NCI-H510A treated with DMSO at 0.1 percent for 48 hours (cell line): Measurements from ENCODE around the gene ATXN7L1.

ENCODE experiments used
- DNase-seq: peaks from one replicate; lab custom pipeline; 2025; lab: John Stamatoyannopoulos, UW

Gene ATXN7L1

DNA sequence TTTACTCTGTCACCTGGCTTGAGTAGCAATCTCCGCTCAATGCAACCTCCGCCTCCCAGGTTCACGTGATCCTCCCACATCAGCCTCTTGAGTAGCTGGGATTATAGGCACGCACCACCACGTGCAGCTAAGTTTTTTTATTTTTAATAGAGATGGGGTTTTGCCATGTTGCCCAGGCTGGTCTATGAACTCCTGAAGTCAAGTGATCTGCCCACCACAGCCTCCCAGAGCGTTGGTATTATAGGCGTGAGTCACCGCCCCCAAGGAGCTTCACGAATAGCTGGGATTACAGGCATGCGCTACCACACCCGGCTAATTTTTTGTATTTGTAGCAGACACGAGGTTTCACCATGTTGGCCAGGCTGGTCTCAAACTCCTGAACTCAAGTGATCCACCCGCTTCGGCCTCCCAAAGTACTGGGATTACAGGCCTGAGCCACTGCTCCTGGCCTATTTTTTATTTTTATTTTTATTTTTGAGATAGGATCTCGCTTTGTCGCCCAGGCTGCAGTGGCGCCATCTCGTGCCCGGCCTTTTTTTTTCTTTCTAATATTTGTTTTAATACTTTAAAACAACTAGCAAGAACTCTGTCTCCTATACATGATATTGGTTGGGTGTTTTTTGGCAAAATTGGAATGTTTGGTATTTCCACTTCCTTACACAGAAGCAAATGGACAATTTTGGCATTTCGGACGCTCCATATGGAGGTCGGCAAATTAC lies 296.2 kb downstream of the ATXN7L1 start:
- DNase-seq = no peak

DNA sequence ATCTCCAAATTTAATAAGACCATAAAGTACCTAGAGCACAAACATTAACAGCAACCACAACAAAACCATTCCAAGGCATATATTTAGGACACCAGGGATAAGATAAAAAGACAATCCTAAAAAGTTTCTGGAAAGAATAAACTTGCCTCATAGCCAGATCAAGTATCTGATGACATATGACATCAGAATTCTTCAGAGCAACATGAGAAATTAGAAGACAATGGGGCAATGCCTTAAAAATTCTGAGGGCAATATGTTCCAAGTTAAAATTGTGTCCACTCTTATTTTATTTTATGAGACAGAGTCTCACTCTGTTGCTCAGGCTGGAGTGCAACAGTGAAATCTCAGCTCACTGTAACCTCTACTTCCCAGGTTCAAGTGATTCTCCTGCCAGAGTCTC lies 297.9 kb downstream of the ATXN7L1 start:
- DNase-seq = no peak

DNA sequence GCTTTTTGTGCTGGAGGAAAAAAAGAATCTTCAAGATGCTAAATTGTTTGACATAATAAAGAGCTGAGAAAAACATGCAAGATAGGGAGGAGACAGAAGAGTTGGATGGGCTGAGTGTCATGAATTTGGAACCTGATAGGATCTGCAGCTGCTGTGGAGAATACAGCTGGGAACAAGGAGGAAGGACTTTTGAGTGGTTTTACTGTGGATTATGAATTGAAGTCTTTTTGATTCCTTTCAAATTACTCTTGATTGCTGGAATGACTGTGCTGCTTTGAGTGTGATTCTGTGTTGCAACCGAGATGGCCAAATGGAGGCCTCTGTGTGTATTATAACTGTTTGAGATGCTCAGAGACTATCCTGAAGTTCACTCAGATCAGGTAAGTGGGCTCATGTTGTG lies 299.1 kb downstream of the ATXN7L1 start:
- DNase-seq = no peak

DNA sequence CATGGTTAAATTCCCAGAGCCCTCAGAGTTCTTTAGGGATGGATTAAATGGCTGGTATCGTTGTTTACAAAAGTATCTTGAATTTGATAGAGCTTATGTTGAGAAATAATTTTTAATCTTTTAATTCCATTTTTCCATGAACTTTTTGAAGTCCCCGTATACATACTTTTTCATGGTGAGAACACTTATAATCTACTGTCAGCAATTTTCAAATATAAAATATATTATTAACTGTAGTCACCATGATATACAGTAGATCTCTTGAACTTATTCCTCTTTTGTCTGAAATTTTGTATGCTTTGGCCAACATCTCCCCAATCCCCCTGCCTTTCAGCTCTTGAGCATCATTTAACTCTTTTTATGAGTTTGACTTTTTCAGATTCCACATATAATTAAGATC lies 304.5 kb downstream of the ATXN7L1 start:
- no peak for DNase-seq

GRCh38 chr7:105567821-105568220 lies 308.6 kb downstream of the ATXN7L1 start:
- no peak for DNase-seq

DNA sequence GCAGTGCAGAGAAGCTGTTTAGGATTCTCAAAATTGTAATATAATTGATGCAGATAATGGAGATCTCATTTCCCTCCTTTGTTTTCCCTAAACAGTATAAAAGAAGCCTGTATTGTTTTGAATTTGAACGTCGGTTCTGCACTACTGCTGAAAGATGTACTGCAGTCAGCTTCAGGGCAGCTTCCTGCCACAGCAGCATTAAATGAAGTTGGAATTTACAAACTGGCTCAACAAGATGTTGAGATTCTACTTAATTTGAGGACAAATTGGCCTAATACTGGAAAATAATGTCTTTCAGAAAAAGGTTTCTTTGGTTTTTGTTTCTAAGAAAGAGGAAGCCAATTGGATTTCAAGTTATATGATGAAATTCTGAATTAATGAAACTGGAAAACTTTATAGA lies 309.4 kb downstream of the ATXN7L1 start:
- DNase-seq = no peak

- DNase-seq = no peak
Measured at GRCh38 chr7:105565190-105565589, 311.2 kb downstream of the ATXN7L1 start.

DNA sequence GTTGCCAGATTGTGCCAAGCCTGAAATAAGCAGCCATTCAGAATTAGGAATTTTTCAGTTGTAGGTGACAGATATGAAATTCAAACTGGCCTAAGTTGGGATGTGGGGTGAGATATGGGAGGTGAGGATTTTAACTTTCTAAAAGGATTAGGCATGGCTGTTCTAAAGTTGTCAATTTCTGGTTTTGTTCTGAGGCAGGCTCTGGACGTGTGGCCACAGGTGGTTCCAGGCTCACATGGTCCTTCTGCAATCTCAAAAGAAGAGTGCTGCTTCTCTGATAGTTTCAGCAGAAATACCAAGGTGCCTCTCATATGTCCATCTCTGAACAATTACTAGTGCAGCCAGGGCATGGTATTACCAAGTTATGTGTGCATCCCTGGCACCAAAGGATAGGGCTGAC lies 316.5 kb downstream of the ATXN7L1 start:
- no peak for DNase-seq
